ENCODE results near the gene LRRK1.

Gene LRRK1

GRCh38 chr15:101100593-101101442 lies 181.7 kb downstream of the LRRK1 start:
- DNase-seq, result no peak

DNA sequence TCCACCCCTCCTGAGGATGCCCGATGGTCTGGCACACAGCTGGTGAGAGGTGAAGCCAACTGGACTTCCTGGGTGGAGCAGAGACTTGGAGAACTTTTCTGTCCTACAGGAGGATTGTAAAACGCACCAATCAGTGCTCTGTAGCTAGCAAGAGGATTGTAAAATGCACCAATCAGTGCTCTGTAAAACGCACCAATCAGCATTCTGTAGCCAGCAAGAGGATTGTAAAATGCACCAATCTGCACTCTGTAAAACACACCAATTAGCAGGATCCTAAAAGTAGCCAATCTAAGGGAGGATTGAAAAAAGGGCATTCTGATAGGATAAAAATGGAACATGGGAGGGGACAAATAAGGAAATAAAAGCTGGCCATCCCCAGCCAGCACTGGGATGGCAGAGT lies 182.5 kb downstream of the LRRK1 start:
- DNase-seq, result no peak

DNA sequence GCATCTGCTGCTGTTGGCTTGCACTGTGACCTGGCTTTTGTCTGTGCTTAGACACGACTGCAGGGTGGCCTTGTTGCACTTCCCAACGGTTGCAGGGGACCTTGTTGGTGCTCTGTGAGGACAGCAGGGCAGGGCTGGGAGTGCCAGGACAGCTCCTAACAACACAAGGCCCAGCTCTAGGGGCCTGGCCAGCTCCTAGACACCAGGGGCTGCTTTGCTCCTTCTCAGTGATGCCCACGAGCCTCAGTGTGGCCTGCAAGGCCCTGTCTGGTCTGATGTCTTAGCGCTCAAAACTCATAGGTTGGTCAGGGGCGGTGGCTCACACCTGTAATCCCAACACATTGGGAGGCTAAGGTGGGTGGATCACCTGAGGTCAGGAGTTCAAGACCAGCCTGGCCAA lies 183.6 kb downstream of the LRRK1 start:
- DNase-seq, result no peak

GRCh38 chr15:101103598-101103997 lies 184.4 kb downstream of the LRRK1 start:
- no peak for DNase-seq

- no peak for DNase-seq
Observed at GRCh38 chr15:101104141-101104540, 185.0 kb downstream of the LRRK1 start.

DNA sequence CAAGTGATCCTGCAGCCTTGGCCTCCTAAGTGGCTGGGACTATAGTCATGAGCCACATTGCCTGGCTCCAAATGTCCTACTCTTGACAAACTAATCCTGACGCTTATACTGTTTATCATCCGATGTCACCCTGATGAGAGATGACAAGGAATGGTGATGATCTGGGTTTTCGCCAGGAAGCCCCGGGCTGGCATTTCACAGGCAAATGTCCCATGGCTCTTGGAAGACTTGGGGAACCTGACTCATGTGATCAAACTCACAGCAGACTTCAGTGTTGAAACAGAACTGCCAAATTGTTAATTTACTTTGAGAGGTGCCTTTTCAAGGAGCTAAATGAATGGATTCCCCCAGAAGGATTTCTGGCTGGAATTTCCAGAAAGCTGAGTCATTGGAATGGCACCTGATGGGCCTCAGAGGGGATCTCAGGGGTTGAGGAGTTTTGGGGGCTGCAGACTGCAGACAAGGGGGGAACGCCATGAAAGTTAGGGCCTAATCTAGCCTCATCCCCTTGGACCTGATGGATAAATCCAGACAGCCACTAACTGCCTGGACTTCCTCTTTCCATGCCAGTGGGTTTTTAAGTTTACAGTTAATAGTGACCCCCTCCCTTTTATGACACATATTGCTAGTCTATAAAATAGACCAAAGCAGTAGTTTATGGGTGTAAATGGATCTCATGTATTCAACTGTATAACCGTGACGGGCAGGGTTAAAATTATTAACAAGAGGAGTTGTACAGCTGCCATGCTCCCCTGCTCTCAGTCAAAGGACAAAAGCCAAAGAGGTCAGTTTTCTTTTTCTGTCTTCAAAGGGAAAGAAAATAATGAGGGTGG lies 186.1 kb downstream of the LRRK1 start:
- DNase-seq, result no peak

GRCh38 chr15:101107101-101107500 lies 187.9 kb downstream of the LRRK1 start:
- no peak for DNase-seq

GRCh38 chr15:101107625-101108460 lies 188.7 kb downstream of the LRRK1 start:
- no peak for DNase-seq

GRCh38 chr15:101108461-101108775 lies 189.3 kb downstream of the LRRK1 start:
- no peak for DNase-seq

- DNase-seq, result no peak
Observed at GRCh38 chr15:101108791-101109190, 189.6 kb downstream of the LRRK1 start.

DNA sequence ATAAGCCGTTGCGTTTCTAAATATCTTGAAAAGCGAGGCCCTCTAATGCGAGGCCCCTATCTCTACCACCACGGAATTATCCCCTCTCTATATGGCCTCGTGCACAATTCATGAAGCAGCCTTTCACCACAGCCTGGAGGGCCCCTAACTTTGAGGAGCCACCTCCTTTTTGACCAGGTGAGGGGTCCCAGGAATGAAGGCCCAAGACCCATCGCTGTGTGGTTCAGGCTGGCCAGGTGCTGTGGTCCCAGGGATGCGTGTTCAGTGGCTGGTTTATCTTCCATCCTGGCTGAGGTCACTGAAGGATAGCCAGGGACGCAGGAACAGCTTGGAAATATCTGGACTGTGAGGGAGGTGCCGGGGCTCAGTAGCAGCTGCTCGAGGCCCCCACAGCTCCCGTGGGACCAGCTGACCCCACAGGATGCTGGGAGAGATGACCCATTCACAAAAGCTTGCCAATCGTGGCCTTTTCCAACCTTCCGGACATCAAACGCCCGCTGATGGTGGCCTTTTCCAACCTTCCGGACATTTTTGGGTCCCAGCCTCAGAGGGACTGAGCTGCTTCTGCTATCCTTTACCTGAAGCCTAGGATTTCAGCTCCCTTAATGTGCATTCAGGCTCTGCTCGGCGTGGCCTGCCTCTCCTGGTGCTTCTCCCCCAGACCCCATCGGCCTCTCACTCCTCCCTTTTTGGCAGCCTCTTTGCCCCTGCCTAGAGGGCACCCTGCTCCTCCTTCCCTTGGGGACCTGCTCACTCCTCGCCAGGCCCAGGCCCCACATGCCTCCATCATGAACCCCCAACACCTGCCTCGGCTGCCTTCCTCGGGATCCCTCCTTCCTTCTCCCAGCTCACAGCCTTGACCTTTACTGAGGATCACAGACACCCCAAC lies 191.8 kb downstream of the LRRK1 start:
- no peak for DNase-seq

DNA sequence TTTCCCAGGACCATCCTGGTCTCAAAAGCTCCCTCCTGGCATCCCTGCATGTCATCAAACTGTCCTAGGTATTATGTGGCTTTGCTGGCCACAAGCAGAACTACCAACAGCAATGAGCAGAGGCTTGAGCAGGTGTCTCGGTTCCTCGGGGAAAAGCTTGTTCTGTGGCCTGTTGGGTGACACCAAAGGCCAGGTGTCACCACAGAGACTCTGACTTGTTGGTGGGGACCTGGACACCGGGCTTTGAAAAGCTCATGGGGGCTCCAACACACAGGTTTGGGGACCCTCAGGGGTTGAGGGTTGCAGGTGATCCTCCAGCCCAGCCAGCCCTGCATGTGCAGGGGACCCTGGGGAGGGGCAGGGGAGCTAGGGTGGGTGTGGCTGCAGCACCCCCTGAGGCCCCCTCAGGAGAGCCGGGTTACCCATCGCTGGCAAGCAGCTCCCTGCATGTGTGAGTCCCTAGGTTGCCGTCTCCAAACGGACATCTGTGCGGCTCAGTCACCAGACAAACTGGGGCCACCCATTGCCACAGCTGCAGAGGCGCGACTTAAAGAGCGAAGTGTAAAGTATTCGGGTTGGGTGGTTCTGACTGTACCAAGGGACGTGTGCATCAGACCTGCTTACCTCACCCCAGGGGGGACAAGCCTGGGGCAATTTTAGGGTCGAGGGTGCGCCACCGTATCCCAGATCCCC lies 192.6 kb downstream of the LRRK1 start:
- no peak for DNase-seq

GRCh38 chr15:101112336-101113113 lies 193.4 kb downstream of the LRRK1 start:
- DNase-seq, result no peak

DNA sequence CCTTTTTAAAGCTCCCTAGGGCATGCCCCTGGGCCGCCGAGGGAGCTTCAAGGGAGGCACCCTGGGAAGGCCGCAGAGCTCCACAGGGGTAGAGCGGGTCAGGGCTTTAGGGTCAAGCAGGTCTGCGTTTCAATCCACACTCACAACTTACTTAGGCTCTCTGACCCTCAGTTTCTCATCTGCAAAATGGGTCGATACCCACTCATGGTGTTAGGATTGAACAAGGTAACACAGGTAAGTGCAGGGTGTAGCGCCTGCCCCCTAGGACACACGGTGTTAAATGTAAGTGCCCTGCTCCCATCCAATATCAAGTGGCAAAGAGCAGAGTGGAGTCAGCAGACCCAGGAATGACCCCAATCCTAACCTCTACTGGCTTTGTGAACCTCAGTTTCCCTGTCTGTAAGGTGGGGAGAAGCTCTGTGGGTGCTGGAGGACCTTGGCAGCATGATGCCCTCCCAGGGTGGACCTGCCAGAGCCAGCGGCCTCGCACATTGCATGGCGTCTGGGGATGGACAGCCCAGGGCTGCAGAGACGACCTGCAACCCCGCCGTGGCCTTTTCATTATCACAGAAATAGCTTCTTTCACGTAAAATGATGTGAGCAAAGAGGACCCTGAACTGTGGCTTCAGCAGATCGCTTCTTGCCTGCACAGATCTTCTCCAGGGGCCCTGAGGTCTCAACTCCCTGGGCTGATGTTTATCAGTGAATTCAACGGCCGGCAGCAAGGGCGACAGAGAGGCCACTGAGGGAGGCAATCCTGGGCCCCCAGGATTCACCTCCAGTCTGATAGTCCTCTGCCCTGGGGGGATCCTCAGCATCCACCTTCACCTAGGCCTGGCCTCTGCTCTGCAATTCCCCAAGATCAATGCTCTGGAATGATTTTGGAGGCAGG lies 194.2 kb downstream of the LRRK1 start:
- DNase-seq, result no peak

DNA sequence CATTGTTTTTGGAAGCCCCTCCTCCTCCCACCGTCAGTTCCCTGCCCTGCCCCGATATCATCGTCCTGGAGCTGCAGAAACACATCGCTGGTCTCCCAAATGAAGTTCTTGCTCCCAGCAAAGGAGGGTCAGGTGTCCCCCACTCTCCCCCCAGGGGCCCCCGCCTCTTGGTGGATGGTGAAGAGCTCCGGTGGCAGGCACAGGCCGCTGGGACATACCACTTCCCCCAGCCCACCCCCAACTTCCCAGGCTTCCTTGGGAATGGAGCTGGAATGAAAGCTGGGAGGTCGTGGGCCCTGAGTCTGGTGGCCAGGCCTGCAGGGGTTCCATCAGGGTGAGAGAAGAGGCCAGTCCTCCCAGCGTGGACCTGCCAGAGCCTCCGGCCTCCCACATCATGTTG lies 195.0 kb downstream of the LRRK1 start:
- DNase-seq, result no peak

DNA sequence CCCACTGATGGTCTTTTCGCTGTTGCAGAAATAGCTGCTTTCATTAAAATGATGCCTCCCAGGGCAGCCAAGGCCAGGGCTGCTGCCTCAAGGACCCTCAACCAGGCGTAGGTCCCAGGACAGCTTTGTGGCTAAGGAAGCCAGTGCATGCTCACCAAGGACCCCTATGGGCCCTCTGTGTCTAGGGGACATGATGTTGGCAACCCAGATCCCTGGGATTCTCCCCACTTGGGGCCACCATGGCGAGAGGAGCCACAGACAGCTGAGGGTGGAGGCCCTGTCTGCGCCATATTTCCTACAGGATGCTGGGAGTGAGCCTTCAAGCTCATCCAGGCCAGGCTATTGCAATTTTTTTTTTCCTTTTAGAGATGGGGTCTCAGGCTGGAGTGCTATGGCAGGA lies 195.5 kb downstream of the LRRK1 start:
- DNase-seq, result no peak

GRCh38 chr15:101115393-101115785 lies 196.2 kb downstream of the LRRK1 start:
- DNase-seq, result no peak

GRCh38 chr15:101115786-101116680 lies 196.9 kb downstream of the LRRK1 start:
- peak in 1 of 2 experiments; percentile 9 for DNase-seq

- DNase-seq, result no peak
Observed at GRCh38 chr15:101116681-101116976, 197.5 kb downstream of the LRRK1 start.
